ENCODE results near the gene MCM6. TPM values are rescaled to one million over a fixed set of nuclear protein-coding genes. Genes with fewer than 3 reads are reported as not detected.

MCM6 gene
- polyA plus RNA-seq, 1 donor from 2014 or later = 7.0 TPM

GRCh38 chr2:135802350-135802749 is 73.9 kb downstream of the MCM6 start:
- H3K9me2 ChIP-seq (ENCODE audit: insufficient read depth, low read length) = no peaks in the 10 kb centered on the region
- no peaks in the 10 kb centered on the region for H3F3A ChIP-seq (ENCODE audit: insufficient read depth, low read length, poor library complexity, severe bottlenecking)
- no peak overlapping the region for H3K9ac ChIP-seq (ENCODE audit: low read length)
- H3K36me3 ChIP-seq (ENCODE audit: insufficient read depth, low read length) = no peaks in the 10 kb centered on the region
- no peak overlapping the region for H3K4me2 ChIP-seq (ENCODE audit: low read length)
- no peak for TF ChIP-seq POLR2AphosphoS5 (IDR thresholded peaks at IDR 0.05)
- no peak for TF ChIP-seq CTCF (IDR thresholded peaks at IDR 0.05; ENCODE audit: poor library complexity, severe bottlenecking)
- TF ChIP-seq MXI1 (conservative IDR thresholded peaks at IDR 0.05; ENCODE audit: poor library complexity, severe bottlenecking) = no peak
- H3K4me3 ChIP-seq (ENCODE audit: low read length) = no peak overlapping the region
- H3K27me3 ChIP-seq (ENCODE audit: insufficient read depth, low read depth, low read length) = no peaks in the 10 kb centered on the region
- H3K79me2 ChIP-seq (replicated peaks; ENCODE audit: insufficient read depth, low read length) = no peaks in the 10 kb centered on the region
- no peak overlapping the region for H2AFZ ChIP-seq (ENCODE audit: low read depth, low read length)
- peaks cover 5% of the 10 kb centered on the region for H3K9me3 ChIP-seq (ENCODE audit: low read length)
- H3K27ac ChIP-seq (ENCODE audit: low read length) = no peak overlapping the region
- no peaks in the 10 kb centered on the region for H4K20me1 ChIP-seq (ENCODE audit: insufficient read depth)

- H3F3A ChIP-seq (ENCODE audit: insufficient read depth, low read length, poor library complexity, severe bottlenecking) = no peaks in the 10 kb centered on the region
- H3K9ac ChIP-seq (ENCODE audit: low read length) = no peak overlapping the region
- no peak for TF ChIP-seq EZH2 (IDR thresholded peaks at IDR 0.05; ENCODE audit: borderline replicate concordance, insufficient read depth, low read length, poor library complexity, severe bottlenecking)
- TF ChIP-seq TAF1 (IDR thresholded peaks at IDR 0.05; ENCODE audit: low read depth) = no peak
- TF ChIP-seq CTCF (IDR thresholded peaks at IDR 0.05; ENCODE audit: poor library complexity, severe bottlenecking) = no peak
- TF ChIP-seq MXI1 (conservative IDR thresholded peaks at IDR 0.05; ENCODE audit: poor library complexity, severe bottlenecking) = no peak
- no peaks in the 10 kb centered on the region for H4K20me1 ChIP-seq (ENCODE audit: insufficient read depth)
- no peak overlapping the region for H2AFZ ChIP-seq (ENCODE audit: low read depth, low read length)
- no peaks in the 10 kb centered on the region for H3K79me2 ChIP-seq (replicated peaks; ENCODE audit: insufficient read depth, low read length)
- no peaks in the 10 kb centered on the region for H3K27me3 ChIP-seq (ENCODE audit: insufficient read depth, low read depth, low read length)
- no peaks in the 10 kb centered on the region for H3K9me2 ChIP-seq (ENCODE audit: insufficient read depth, low read length)
- H3K9me3 ChIP-seq (ENCODE audit: low read length) = peaks cover 5% of the 10 kb centered on the region
- no peak overlapping the region for H3K4me3 ChIP-seq (ENCODE audit: low read length)
- no peak overlapping the region for H3K27ac ChIP-seq (ENCODE audit: low read length)
- H3K36me3 ChIP-seq (ENCODE audit: insufficient read depth, low read length) = no peaks in the 10 kb centered on the region
- no peak overlapping the region for H3K4me2 ChIP-seq (ENCODE audit: low read length)
These were observed 75.5 kb downstream of the MCM6 start for GRCh38 chr2:135800513-135801460.

- no peaks in the 10 kb centered on the region for H3K27me3 ChIP-seq (ENCODE audit: insufficient read depth, low read depth, low read length)
- H3K9ac ChIP-seq (ENCODE audit: low read length) = no peak overlapping the region
- no peaks in the 10 kb centered on the region for H3K9me2 ChIP-seq (ENCODE audit: insufficient read depth, low read length)
- H3K9me3 ChIP-seq (ENCODE audit: low read length) = peaks cover 5% of the 10 kb centered on the region
- H4K20me1 ChIP-seq (ENCODE audit: insufficient read depth) = no peaks in the 10 kb centered on the region
- H3K4me3 ChIP-seq (ENCODE audit: low read length) = no peak overlapping the region
- H3K79me2 ChIP-seq (replicated peaks; ENCODE audit: insufficient read depth, low read length) = no peaks in the 10 kb centered on the region
- H3K27ac ChIP-seq (ENCODE audit: low read length) = no peak overlapping the region
- H2AFZ ChIP-seq (ENCODE audit: low read depth, low read length) = no peak overlapping the region
- no peaks in the 10 kb centered on the region for H3K36me3 ChIP-seq (ENCODE audit: insufficient read depth, low read length)
- H3F3A ChIP-seq (ENCODE audit: insufficient read depth, low read length, poor library complexity, severe bottlenecking) = no peaks in the 10 kb centered on the region
- no peak overlapping the region for H3K4me2 ChIP-seq (ENCODE audit: low read length)
- TF ChIP-seq CTCF (IDR thresholded peaks at IDR 0.05; ENCODE audit: poor library complexity, severe bottlenecking) (no peak), EP300 (conservative IDR thresholded peaks at IDR 0.05; ENCODE audit: poor library complexity, severe bottlenecking) (no peak), EZH2 (IDR thresholded peaks at IDR 0.05; ENCODE audit: borderline replicate concordance, insufficient read depth, low read length, poor library complexity, severe bottlenecking) (no peak), TAF1 (IDR thresholded peaks at IDR 0.05; ENCODE audit: low read depth) (no peak), RAD21 (conservative IDR thresholded peaks at IDR 0.05) (no peak), POLR2AphosphoS5 (IDR thresholded peaks at IDR 0.05) (no peak), REST (IDR thresholded peaks at IDR 0.05; ENCODE audit: borderline replicate concordance) (no peak), SMC3 (conservative IDR thresholded peaks at IDR 0.05; ENCODE audit: poor library complexity) (no peak), MXI1 (conservative IDR thresholded peaks at IDR 0.05; ENCODE audit: poor library complexity, severe bottlenecking) (no peak)
These were observed 76.5 kb downstream of the MCM6 start for GRCh38 chr2:135799738-135800137.
